GM18873 (cell line): ENCODE data around the gene HOXB3.

Experiments used
- ATAC-seq: cut with Tn5 transposase; IDR thresholded peaks from one replicate; pipeline ENCODE4 v1.9.1; 2021; ENCODE audit warnings: mild to moderate bottlenecking, moderate library complexity, moderate number of reproducible peaks; ENCODE audit not compliant: unreplicated experiment, low FRiP score

Gene HOXB3

DNA sequence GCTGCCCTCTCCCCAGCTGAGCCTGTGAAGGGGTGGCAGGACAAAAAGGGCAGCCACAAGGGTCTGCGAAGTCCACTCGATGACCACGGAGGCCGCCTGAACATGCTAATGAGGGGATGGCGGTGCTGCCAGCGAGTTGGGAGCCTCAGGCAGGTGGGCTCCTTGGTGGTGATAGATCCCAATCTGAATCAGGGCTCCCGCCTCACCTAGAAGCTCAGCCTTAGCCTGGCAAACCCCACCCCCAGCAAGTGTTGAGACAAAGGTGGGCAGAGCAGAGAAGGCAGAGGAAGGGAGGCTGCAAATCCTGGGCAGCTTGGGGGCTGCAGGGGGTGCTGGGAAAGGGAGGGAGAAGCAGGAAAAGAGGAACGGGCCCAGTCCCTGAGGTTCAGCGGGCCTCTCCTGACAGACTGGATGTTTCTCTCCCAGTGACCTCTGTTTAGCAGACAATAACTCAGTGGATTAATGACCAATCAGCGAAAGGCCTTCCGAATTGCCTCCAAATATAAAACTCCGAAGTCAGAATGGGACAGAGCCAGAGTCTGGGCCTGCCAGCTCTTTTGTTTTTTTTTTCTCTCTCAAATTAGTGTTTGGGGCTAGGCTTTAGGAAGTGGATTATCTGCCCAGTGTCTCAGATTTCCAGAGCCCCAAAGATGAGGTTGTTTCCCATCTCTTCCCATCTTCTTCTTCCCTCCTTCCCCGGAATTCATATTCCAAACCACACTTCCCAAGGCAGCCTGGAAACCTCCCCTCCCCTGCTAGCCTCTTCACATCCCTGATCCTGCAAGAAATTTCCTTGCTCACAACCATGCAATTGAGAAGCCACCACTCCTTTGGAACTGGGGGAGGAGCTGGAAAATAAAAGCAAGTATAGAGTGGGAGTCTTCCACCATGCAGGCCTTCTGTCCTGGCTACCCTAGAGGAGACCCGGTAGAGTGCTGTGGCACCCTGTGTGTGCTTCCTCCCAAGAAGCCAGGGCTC lies 29.9 kb downstream of the HOXB3 start:
- no peak for ATAC-seq

DNA sequence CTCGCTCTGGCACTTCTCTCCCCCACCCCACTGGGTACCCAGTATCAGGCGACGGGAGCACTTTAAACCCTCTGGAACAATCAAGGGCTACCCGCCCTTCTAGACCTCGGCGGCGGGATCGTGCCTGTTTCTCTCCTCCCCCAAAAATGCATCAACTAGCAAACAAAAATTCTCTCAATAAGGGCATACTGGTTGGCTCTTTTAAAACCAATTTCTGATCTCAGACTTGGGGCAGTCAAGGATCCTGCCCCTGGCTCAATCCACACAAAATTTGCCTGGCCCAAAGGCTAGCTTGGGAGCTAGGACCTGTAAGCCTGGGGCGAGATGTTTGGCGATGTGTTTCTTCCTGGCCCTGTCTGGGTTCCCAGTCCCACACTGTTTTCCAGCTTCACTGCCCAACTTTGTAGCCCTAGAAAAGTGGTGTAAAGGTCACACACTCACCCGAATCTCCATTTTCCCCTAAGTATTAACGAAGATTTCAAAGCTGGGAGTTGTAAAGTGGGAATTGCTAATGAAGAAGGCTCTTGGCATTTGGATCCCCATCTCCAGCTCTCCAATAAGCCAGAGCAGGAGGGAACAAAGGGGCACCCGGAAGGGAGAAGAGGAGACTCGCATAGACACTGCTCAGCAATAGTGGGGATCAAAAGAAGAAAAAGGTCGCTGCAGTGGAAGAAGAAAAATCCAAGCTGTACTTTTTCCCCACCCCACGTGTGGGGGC lies 30.8 kb downstream of the HOXB3 start:
- no peak for ATAC-seq

DNA sequence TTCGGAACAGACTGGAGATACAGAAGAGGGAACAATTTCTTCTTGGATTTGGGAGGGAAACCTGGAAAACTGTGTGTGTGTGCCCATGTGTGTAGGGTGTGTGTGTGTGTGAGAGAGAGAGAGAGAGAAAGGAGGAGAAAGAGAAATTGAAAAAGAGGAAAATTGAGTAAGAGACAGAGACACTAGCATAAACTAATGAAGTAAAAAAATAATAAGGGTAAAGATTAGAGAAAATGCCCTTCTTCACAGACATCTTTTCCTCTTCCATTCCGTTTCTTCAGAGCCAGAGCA lies 31.3 kb downstream of the HOXB3 start:
- no peak for ATAC-seq

DNA sequence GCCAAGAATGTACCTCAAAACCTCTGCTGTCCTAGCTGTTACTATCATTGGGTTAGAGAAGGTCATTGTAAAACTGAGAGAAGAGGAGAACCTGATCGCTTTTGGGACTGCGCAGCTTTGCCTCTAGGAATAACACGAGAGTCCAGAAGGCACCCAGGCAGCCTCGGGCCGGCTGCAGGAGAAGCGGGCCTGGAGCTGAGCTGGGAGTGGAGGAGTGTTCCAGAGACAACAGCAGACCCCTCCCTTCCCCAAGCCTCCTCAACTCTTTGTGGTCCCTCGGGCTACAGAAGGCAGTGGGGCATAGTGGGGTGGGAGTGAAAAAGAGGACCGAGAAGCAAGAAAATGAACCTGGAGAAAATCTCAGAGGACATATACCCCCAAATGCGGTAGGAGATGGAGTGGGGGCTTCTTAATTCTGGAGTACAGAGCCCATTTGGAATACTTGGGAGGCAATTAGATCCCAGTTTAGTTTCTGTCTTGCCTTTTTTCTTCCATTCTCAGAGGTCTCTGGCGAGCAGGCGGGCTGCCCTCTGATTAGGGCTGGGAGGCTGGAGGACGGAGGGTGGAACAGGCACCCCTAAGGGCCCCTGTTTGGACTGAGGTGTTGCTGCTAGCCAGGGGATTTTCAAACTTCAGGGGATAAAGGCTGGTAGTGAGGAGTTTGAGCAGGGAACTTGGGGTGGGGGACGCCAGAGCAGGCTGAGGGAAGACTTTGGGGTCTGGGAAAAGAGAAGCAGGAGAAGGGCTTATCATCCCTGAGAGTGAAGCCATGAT lies 31.8 kb downstream of the HOXB3 start:
- no peak for ATAC-seq

DNA sequence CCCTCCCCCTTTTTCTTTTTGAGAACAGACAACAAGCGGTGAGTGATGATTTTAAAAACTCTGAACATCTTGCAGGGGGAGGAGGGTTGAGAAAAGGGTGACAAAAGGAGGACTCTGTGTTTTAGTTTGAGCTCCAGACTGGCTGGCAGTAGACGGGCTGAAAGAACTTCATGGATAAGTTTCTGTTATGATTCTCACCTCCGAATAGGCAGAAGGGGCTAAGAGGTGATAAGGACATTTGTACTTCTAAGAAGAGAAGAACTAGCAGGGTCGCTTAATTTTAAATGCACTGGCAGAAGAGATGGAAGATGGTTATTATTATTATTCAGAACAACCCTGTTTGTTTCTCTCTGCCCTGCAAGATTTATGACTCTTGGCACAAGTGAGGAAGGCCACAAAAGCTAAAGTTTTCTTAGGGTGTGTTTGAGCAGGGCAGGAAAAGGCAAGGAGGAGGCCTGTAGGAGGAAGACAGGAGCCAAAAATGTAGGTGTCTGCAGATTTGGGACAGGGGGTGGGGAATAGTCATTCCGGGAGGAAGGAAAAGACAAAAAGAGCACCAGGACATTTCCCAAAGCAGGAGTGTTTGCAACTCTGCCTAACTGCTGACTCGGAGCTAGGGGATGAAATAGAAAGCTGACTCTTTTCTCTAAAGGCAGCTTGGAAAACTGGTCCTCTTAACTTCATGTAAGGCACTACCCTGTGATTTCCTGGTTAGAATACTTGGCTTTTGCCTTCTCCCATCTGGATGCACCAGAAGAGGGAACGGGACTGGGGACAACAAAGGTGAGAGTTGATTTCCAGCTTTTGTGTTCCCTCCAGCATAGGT lies 33.3 kb downstream of the HOXB3 start:
- no peak for ATAC-seq

DNA sequence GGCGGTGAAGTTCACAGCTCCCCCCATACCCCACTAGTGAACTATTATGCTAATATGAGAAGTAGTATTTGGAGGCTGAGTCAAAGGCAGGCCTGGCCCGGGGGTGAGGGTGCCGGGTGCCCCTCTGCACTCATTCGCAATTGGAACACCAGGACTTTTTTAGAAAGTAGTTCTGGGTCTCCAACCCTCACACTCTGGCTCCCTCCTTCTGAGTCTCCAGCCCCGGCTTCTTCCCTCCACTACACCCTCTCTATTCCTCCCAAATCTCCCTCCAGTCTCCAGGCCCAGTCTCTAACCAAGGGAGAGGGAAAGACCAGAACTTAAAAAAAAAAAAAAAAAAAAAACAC lies 33.8 kb downstream of the HOXB3 start:
- ATAC-seq, result no peak

DNA sequence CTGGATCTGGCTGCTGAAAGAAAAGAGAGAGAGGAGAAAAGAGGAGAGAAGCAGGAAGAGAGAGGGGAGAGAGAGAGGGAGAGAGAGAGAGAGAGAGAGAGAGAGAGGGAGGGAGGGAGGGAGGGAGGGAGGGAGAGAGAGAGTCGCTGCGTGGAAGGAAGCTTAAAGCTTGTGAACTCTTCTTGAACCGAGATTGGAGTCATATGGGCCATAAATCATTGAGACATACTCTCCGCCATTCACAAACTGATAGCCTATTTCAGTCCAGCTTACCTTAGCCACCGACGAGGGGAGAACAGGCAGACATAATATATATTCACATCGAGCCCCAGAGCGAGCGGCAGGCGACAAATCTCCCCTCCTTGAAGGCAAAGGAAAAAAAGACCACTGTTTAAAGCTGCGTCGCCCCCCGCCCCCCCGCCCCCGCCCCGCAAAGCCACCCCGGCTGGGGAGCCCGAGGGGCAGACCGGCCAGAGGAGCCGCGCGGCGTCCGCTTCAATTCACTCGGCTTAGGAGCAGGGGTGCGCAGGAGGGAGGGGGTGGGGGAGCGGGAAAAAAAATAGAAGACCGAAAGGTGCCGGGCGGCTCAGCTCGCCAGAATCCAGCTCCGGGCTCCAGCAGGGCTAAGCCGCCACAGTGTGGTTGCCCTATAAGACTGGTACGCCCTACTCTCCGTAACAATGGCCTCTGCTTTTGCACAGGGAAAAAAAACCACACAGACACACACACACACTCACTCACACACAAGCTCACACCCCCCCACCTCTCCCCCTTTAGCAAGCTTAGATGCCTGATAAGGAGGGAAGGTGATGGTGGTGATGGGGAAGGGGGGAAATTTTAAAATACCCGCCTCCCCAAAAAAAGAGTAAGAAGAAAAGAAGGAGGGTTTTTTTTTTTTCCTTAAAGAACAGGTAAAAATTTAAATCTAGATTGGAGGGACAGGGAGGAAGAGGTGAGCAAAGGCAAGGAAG lies 34.5 kb downstream of the HOXB3 start:
- ATAC-seq, result no peak

DNA sequence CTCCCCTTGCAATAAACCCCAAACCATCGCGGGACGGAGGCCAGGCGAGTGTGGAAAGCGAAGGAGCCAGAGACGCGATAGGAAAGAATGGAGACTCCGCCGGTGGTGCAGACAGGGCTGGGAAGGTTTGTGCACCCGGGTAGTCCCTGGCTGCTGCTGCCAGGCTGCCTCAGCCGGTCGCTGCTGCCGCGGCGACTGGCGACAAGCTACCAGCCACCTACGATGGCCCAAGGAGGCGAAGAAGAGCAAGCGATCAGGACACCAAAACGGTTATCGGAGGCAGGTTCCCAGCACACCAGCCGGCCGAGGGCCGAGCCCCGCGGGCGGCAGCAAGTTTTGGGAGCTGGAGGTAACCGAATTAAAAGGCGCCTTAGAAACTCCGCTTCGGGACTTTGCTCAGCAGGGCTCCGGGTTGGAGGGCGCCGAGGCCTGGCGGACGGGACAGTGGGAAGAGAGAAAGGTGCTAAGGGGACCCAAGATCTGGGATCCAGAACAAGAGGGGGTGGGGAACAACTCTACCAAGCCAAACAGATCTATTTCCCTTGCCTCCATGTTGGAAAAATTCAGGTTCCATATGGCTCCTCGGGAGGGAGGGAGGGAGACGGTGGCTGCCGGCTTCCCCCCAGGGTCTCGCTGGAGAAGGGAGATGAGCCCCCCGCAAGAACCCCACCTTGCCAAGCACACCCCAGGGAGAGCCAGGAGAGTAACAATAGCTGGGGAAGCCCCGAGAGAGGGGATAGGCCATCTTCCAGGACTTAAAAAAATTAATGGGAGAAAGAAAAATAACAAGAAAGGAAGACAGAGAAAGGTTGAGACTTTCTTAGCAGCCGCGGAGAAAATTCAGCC lies 35.4 kb downstream of the HOXB3 start:
- no peak for ATAC-seq

DNA sequence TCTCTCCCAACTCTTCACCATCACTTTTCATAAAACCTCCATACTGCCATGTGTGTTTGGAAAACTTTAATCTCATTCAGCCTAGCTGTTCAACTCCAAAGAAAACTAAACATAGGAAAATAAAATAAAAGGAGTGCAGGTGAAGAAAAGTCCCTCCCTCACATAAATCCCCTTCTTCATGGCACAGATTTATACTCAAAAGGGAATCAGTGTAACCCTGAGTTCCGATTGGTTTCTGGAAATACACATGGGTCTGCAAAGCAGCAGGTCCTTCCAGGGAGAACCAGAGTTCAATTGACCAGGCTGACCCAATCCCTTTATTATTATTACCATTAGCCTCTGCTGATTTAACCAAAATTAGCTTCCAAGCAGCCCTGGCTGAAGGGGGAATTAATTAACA lies 36.2 kb downstream of the HOXB3 start:
- no peak for ATAC-seq

DNA sequence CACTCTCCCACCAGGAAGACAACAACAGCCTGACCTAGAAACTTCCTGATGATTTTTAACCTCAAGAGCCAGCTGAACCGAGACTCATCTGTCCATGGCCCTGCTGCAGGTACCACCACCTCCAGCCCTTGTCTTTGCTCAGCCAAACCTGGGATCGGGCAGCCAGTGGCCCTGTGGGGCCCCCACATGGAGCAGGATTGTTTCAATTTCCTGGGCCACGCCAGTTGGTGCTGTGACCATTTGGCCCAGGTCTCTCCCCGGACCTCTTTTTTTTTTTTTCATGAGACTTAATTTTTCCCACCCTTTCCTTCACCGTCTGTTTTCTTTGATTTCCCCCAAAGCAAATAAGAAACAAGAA lies 36.9 kb downstream of the HOXB3 start:
- no peak for ATAC-seq

DNA sequence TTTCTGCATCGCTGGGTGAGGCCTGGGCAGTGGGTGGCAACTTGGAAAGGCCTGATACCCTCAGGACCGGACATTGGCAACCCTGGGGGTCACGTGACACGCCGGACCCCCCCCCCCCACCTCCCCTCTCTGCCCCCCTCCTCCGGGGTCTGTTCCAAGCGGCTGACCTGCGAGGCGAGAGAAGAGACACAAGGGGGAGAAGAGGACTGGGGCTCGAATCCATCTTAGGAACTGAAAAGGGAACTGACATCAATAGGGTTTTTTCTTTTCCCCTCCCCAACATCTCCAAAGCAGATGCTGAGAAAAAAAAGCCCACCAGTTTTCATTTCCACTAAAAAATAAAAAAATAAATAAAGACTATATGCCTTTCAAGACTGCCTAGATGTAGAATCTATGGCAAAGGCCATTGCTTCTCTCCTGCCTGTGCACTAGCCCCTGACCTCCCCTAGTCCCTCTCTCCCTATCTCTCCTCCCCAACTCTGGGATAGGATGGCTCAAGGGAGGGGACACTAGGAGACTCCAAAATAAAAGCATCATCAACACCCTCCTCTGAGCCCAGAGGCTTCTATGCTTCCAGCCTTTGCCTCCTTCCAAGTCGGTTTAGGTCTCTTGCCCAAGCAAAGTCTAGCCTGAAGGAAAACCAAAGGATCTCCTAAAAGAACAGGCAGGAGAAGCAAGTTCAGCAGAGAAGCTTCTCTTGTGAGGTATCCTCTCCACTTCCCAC lies 37.4 kb downstream of the HOXB3 start:
- no peak for ATAC-seq

DNA sequence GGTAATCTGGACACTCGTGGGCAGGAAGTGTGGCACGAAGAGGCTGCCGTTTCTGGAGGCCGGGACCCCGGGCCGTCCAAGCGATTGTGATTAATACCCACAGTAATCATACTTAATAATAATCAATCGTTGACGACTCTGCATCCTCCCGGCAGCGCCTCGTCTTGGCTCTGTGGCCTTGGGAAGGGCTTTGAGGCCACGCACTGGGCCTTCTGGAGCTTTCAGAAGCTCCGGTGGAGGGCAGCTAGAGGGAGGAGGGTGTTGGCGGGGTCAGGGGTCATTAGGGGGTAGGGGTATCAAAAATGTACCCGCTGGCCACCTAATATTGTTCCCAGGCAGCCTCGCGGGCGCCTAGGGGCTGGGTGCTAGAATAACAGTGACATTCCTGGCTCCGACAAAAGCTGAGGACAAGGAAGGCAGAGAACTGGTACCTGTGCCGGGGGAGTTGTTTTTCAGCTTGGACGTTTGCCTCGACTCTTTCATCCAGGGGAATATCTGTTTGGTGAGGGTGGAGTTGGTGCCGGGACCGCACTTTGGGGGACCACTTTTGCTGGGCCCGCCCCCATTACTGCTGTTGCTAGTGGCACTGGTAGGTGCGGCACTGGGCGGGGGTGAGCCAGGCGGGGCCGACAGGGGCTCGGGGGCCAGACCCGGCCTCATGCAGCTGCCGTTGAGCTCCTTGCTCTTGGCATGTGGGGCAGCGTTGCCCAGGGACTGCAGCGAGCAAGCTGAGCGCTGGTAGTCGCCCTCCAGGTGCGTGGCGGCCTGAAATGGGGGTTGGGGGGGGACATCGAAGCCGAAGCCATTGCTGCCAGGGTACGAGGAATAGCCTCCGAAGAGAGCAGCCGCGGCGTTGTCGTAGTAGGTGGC lies 38.2 kb downstream of the HOXB3 start:
- ATAC-seq, result no peak

DNA sequence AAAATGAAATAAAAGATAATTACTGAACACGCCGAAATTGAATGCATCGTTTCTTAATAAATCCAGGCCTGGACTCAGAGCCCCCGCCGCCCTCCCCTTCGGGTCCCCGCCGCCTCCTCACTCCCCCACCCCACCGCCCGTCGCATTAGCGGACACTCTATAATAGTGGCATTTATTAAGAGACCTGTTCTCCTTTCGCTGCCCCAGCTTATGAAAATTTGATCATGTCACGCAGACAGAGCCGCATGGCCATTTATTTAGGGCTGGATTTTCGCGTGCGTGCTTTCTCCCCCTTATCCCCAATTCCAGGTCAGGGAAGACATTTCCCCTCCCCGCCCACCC lies 38.9 kb downstream of the HOXB3 start:
- no peak for ATAC-seq

DNA sequence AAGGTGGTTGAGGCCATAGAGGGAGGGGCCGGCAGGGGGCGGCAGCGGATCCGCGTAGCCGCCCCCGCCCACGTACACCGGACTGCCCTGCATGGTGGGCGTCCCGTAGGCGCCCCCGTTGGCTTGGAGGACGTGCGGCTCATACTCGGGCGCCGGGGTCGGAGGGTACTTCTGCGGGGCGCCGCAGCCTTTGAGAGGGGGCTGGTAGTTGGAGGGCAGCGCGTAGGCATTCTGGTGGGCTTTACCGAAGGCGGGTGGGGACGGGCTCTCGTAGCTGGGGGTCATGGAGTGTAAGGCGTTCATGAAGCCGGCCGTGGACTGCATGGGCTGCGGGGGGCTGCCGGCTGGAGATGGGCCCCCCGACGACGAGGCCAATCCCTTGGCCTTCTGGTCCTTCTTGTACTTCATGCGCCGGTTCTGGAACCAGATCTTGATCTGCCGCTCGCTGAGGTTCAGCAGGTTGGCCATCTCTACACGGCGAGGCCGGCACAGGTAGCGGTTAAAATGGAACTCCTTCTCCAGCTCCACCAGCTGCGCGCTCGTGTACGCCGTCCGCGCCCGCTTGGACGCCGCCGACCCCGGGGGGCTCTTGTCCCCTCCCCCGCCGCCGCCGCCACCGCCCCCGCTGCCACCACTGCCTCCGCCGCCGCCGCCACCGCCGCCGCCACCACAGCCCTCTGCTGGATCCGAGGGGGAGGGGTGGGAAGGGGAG lies 39.4 kb downstream of the HOXB3 start:
- no peak for ATAC-seq

DNA sequence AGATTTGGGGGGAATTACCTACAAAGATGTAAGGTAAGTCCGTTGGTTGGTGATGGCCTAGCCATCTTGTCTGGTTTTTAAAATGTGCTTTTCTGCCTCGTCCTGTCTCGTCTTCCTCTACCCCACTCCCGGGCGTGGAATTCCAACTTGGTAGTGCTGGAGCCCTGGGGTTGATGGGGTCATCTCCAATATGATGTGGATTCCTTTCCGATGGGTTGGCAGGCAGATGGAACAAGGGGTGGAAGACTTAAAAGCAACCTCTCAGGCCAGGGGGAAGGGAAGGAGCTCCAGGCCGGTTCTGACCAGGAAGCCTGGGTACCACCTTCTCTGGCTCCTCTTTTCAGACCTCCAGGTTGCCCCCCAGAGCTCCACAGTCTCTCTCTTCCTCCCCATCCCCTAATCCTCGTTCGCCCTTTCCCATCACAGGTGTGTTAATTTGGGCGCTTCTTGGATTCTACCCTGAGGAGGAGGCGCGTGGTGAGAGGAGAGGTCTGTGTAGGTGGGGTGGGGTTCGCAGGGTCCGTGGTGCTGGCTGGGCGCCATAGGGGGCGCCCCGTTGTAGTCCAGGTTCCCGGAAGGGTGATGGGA lies 40.0 kb downstream of the HOXB3 start:
- ATAC-seq, result no peak

DNA sequence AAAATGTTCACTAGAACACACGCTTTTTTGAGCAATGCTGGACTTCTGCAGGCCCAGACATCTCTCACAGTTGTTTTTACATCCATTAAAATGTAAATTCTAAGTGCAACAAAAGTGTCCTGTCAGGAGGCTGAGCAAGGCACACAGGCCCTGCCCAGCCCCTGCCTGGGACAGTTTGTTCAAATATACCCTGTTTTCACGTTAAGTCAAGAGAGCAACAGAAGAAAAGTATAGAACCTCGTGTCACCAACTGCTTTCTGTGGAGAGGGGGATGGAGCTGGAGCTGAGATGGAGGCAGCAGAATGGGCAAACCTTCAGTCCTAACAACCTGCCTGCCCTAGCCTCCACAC lies 40.8 kb downstream of the HOXB3 start:
- no peak for ATAC-seq
